ENCODE results near the gene LAMP2.

Gene LAMP2

GRCh38 chrX:120419463-120419862 is 49.6 kb downstream of the LAMP2 start:
- no peak overlapping the region for H3K4me3 ChIP-seq (ENCODE audit: low read depth, low read length, poor library complexity, severe bottlenecking)
- no peaks in the 10 kb centered on the region for H3K9me2 ChIP-seq (ENCODE audit: low read depth, low read length)
- H3K36me3 ChIP-seq (ENCODE audit: insufficient read depth, low read length), result no peaks in the 10 kb centered on the region
- no peaks in the 10 kb centered on the region for H3K79me2 ChIP-seq (ENCODE audit: insufficient read depth, low read length)
- no peaks in the 10 kb centered on the region for H4K20me1 ChIP-seq (ENCODE audit: insufficient read depth, low read length)
- no peak for TF ChIP-seq EZH2 (IDR thresholded peaks at IDR 0.05; ENCODE audit: borderline replicate concordance, low read length)
- TF ChIP-seq, protein P1, sequence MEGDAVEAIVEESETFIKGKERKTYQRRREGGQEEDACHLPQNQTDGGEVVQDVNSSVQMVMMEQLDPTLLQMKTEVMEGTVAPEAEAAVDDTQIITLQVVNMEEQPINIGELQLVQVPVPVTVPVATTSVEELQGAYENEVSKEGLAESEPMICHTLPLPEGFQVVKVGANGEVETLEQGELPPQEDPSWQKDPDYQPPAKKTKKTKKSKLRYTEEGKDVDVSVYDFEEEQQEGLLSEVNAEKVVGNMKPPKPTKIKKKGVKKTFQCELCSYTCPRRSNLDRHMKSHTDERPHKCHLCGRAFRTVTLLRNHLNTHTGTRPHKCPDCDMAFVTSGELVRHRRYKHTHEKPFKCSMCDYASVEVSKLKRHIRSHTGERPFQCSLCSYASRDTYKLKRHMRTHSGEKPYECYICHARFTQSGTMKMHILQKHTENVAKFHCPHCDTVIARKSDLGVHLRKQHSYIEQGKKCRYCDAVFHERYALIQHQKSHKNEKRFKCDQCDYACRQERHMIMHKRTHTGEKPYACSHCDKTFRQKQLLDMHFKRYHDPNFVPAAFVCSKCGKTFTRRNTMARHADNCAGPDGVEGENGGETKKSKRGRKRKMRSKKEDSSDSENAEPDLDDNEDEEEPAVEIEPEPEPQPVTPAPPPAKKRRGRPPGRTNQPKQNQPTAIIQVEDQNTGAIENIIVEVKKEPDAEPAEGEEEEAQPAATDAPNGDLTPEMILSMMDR (IDR thresholded peaks at IDR 0.05; ENCODE audit: low read length), result no peak
- H3K9me3 ChIP-seq (ENCODE audit: low read length), result no peaks in the 10 kb centered on the region
- H3K4me1 ChIP-seq (ENCODE audit: insufficient read depth, low read length, severe bottlenecking), result peaks cover 20% of the 10 kb centered on the region
- H3F3A ChIP-seq (ENCODE audit: insufficient read depth, low read length), result no peaks in the 10 kb centered on the region
- H3K9ac ChIP-seq (ENCODE audit: low read length), result no peak overlapping the region
- no peaks in the 10 kb centered on the region for H3K27me3 ChIP-seq (ENCODE audit: insufficient read depth, low read length)
- peak overlapping the region; percentile 3; the same call in 1 of the 2 replicates for H3K4me2 ChIP-seq (ENCODE audit: low read length)
- no peak overlapping the region for H2AFZ ChIP-seq (ENCODE audit: low read length)
- peak overlapping the region; percentile 50 for H3K27ac ChIP-seq (ENCODE audit: low read depth, low read length, poor library complexity, severe bottlenecking)

DNA sequence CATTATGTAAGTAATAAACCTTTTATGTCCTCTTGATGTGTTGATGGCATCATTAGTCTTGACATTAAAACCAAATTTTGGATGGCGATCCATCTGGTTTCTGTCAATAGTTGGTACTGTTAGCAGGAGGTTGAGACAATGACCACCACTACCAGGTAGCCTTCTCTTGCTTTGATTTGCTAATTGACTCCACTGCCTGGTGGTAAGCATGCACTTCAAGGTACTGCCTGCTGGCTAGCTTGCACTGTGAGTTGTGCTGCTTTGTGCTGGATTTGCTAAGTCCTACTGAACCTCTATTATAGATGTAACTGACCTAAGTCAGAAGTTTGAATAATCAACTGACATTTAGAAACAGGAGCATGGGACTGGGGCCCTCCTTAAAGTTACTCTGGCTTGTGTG is 60.9 kb downstream of the LAMP2 start:
- Histone ChIP-seq H3K4me2 (ENCODE audit: low read length) (no peak overlapping the region), H3K4me3 (ENCODE audit: low read depth, low read length, poor library complexity, severe bottlenecking) (no peak overlapping the region), H3K9me2 (ENCODE audit: low read depth, low read length) (no peaks in the 10 kb centered on the region), H4K20me1 (ENCODE audit: insufficient read depth, low read length) (no peaks in the 10 kb centered on the region), H2AFZ (ENCODE audit: low read length) (no peak overlapping the region), H3F3A (ENCODE audit: insufficient read depth, low read length) (no peaks in the 10 kb centered on the region), H3K4me1 (ENCODE audit: insufficient read depth, low read length, severe bottlenecking) (no peaks in the 10 kb centered on the region), H3K9ac (ENCODE audit: low read length) (no peak overlapping the region), H3K27ac (ENCODE audit: low read depth, low read length, poor library complexity, severe bottlenecking) (no peak overlapping the region), H3K36me3 (ENCODE audit: insufficient read depth, low read length) (no peaks in the 10 kb centered on the region), H3K9me3 (ENCODE audit: low read length) (no peaks in the 10 kb centered on the region), H3K79me2 (ENCODE audit: insufficient read depth, low read length) (no peaks in the 10 kb centered on the region), H3K27me3 (ENCODE audit: insufficient read depth, low read length) (no peaks in the 10 kb centered on the region)
- TF ChIP-seq, protein P1 (IDR thresholded peaks at IDR 0.05; ENCODE audit: low read length), result no peak
- TF ChIP-seq EZH2 (IDR thresholded peaks at IDR 0.05; ENCODE audit: borderline replicate concordance, low read length), result no peak

- H3K9ac ChIP-seq (ENCODE audit: low read length), result no peak overlapping the region
- H3K9me3 ChIP-seq (ENCODE audit: low read length), result no peaks in the 10 kb centered on the region
- H3K4me3 ChIP-seq (ENCODE audit: low read depth, low read length, poor library complexity, severe bottlenecking), result no peak overlapping the region
- no peaks in the 10 kb centered on the region for H3K27me3 ChIP-seq (ENCODE audit: insufficient read depth, low read length)
- no peak overlapping the region for H3K27ac ChIP-seq (ENCODE audit: low read depth, low read length, poor library complexity, severe bottlenecking)
- no peaks in the 10 kb centered on the region for H3K36me3 ChIP-seq (ENCODE audit: insufficient read depth, low read length)
- H3F3A ChIP-seq (ENCODE audit: insufficient read depth, low read length), result no peaks in the 10 kb centered on the region
- no peak overlapping the region for H3K4me2 ChIP-seq (ENCODE audit: low read length)
- no peaks in the 10 kb centered on the region for H3K9me2 ChIP-seq (ENCODE audit: low read depth, low read length)
- no peaks in the 10 kb centered on the region for H4K20me1 ChIP-seq (ENCODE audit: insufficient read depth, low read length)
- TF ChIP-seq, protein P1 (IDR thresholded peaks at IDR 0.05; ENCODE audit: low read length), result no peak
- TF ChIP-seq EZH2 (IDR thresholded peaks at IDR 0.05; ENCODE audit: borderline replicate concordance, low read length), result no peak
- H3K79me2 ChIP-seq (ENCODE audit: insufficient read depth, low read length), result no peaks in the 10 kb centered on the region
- H3K4me1 ChIP-seq (ENCODE audit: insufficient read depth, low read length, severe bottlenecking), result no peaks in the 10 kb centered on the region
- no peak overlapping the region for H2AFZ ChIP-seq (ENCODE audit: low read length)
Observed at GRCh38 chrX:120406638-120407037, 62.5 kb downstream of the LAMP2 start.

Data from OCI-LY1 (cell line).